EH (cell line): ENCODE data around the gene SYK.

Experiments used
- DNase-seq: peaks from one replicate; pipeline ENCODE4 v3.0.0-alpha.2; 2015; ENCODE audit warnings: low read depth

The SYK gene

DNA sequence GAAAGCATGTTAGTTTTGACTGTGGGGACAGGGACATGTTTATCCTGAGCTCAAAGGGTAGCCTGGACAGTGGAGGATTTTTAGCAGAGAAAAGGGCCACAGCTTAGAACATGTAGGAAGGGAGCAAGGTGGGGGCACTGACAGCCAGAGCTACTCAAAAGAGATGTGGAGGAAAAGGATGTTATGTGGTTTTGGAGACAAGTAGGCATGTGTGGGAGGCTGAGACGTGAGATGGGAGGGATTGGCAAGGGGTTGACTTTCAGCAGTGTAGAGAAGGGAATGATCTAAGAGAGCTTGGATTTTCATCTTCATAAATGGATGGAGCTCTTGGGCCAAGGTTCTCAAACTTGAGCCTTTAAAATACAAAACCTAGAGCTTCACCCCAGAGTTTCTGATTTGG is 24.0 kb downstream of the SYK start:
- DNase-seq, result no peak

- no peak for DNase-seq
These were observed 24.9 kb downstream of the SYK start for GRCh38 chr9:90826326-90827020.

DNA sequence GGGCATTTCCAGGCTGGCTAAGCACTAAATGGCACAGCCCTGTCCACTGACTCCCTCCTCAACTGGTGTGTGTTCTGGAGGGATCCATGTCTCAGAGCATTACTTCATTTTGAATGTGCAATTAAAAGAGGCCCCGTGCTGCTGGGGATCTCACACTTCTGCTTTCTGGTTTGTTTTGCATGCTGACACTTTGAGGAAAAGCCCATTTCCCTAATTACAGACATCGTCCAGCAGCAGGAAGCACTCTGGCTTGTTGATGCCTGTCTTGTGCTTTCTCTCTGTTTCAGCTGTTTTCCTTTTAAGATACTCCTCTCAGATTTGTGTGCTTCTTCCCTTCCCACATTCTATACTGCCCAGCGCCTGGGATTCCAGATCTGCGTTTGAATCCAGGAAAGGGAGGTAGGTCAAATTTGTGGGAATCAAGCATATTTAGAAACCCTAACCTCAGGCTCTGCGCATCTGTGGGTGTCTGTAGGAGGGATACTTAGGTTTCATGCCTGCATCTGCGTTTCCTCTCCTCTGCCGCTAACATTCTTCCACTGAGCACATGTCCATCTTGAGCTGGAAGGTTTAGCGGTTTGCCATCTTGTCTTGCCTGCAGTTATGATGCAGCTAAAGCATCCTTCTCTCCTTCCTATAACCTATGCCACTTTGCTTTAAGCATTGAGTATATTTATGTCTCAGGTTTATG is 25.7 kb downstream of the SYK start:
- no peak for DNase-seq

DNA sequence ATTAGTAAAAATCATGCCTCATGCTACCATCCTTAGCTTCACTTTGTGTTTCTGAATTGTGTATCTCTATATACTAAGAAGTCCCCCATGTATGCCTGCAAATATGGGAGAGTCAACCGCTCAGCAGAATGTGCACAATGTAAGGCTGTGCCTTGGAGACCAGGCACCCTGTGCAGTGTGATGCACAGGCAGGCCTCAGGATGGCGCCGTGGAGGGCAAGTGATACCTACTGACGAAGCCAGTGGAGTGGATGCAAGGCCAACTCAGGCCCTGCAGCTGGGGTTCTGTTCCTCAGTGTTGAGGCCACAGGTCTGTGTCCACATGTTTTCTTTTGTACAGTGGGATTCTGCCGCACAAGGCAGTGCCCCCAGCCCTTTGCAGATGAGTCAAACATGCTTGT is 28.4 kb downstream of the SYK start:
- no peak for DNase-seq

GRCh38 chr9:90830977-90831376 is 29.4 kb downstream of the SYK start:
- no peak for DNase-seq

DNA sequence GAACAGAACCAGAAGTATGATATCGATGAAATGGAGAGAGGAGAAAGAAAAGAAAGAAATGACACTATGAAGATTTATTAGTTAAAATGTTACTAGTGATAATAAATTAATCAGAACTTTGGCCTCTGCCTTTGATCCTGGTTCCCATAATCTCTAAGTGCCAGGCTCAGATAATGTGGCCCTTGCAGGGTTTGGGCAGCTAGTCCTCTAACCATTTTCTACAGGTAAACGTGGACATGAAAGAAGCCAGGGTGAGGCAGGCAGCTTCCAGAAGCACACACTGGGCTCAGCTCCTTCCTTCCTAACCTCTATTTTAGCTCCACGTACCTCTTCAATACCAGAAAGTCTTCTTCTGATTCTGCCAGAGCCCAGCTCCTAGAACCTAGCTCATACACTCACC is 30.6 kb downstream of the SYK start:
- no peak for DNase-seq

DNA sequence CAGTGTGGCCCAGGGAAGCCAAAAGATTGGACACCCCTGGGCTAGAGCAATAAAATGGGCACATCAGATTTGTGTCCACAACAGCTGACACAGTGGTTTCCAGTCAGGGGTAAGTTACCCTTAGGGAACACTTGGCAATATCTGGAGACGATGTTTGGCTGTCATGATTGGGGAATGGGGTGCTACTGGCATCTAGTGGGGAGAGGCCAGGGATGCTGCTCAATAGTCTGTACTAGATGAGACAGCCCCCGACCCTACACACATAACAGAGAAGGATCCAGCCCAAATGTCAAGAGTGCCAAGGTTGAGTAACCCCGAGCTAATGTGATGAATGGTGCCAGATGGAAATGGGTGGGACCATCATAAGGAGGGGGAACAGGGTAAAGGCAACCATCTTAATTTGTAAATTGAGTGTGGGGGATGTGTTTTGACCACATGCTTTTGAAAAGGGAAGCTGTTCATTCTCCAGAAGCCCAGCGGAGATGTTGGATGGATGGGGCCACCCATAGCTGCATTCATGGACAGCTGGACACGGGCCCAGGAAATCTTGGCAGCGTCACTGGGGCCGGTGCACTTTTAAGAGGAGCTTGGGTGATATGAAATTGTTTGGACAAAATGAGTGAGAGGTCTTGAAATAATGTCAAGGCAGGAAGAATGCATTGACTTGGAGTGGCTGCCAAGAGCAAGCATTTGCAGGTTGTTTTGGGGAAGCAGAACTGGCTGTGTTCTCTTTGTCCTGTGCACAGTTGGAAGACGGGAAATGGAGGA is 33.4 kb downstream of the SYK start:
- DNase-seq, result no peak

- no peak for DNase-seq
These were observed 34.9 kb downstream of the SYK start for GRCh38 chr9:90836411-90837080.

- no peak for DNase-seq
These were observed 36.5 kb downstream of the SYK start for GRCh38 chr9:90838098-90838497.

DNA sequence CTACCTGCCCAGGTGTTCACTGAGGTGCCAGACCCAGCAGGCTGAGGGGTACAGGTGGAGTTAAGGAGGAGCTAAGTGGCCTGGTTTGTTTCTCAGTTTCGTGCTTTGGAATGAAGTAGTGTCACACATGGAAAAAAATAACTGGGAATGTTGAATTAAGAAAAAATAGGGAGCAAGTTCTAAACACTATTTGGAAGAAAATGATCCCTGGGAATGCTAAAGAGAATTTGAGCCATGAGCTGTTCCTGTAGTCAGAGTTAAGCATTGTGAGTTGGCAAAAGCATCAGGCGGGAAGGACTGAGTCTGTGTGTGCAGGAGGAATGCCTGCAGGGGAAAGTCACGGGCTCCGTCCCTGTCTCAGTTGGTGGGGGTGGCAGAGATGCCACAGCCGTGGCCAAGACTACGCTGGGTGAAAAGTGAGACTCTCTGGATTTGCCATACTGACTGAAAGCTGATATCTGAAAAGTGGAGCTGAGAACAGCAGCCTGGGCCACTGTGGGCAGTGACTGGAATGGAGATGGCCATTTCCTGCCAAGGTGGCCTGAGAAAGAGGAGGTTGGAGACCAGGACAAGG is 37.0 kb downstream of the SYK start:
- DNase-seq, result no peak

DNA sequence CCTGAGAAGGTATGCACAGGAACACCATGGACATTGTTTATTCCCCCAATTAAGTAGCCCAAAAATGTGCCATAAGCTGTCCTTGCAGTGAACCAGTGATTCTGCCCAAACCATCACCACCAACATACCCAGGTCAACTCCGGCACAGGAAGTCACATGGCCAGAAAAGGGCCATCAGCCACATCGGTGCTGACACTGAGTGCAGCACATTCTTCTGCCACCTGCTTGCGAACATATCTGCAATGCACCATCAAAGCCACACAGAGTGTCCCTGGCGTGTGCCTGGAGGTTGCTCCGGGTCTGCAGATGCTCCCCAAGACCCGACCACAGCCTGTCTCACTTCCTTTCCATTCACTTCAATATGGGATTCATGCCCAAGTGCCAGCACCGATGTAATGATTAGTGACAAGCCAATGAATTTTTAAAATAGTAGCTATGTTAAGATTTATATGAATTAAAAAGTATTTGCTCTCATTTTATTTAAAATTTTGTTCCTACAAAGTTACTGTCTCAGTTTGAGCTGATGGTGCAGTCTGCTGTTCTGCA is 37.6 kb downstream of the SYK start:
- DNase-seq, result no peak

DNA sequence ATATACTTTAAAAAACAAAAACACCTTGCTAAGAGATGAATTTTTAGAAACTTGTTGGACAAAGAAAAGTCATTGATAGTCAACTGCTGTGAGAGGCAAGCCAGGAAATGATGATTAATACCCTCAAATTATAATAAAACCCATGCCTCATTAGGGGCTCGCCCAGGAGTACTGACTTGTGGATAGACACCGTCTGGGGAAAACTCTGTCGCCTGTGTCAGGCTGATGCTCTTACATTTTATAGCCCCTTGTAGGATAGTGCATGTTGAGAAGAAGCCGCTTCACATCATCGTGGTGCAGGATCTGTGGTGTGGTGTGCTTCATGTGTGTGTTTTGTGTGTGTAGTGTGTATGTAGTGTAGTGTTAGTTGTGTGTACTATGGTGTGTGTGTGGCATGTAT is 39.1 kb downstream of the SYK start:
- no peak for DNase-seq

- no peak for DNase-seq
These were observed 39.6 kb downstream of the SYK start for GRCh38 chr9:90841213-90841612.

DNA sequence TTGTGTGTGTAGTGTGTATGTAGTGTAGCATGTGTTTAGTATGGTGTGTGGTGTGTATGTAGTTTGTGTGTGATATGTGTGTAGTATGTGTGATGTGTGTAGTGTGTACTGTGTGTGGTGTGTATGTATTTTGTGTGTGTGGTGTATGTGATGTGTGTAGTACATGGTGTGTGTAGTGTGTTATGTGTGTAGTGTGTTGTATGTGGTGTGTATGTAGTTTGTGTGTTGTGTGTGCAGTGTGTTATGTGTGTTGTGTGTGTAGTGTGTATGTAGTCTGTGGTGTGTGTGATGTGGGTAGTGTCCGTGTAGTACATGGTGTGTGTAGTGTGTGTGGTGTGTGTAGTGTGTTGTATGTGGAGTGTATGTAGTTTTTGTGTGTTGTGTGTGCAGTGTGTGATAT is 40.0 kb downstream of the SYK start:
- DNase-seq, result no peak

- DNase-seq, result no peak
These were observed 40.7 kb downstream of the SYK start for GRCh38 chr9:90842176-90842777.

- DNase-seq, result no peak
These were observed 41.4 kb downstream of the SYK start for GRCh38 chr9:90842996-90843395.

DNA sequence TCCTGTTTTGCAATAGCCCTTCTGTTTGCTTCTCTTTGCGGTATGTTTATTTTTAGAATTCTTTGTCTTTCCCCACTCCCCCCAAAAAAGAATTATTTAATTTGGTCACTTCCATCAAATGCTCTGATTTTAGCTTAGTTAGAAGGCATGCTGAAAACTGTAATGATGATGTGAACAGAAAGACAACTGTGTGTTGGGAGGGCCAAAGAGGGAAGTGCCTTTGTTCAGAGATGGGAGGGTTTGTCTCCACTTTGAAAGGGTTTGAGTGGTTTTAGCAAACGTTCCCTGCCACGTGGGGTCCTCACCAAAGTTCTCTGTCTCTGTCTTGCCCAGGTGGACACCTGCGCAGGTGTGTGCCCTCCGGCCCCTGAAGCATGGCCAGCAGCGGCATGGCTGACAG is 41.9 kb downstream of the SYK start:
- DNase-seq, result no peak

- DNase-seq, result no peak
These were observed 42.7 kb downstream of the SYK start for GRCh38 chr9:90844326-90844725.

GRCh38 chr9:90846770-90847419 is 45.3 kb downstream of the SYK start:
- DNase-seq, result no peak

- DNase-seq, result no peak
These were observed 46.4 kb downstream of the SYK start for GRCh38 chr9:90847971-90848370.

- no peak for DNase-seq
These were observed 47.2 kb downstream of the SYK start for GRCh38 chr9:90848866-90849265.
